ENCODE data around the gene FILIP1.

Gene FILIP1

GRCh38 chr6:75326557-75327258, 166.9 kb downstream of the FILIP1 start:
- Histone ChIP-seq H4K20me1 (ENCODE audit: insufficient read depth, low read length) (no peaks in the 10 kb centered on the region), H3K4me1 (ENCODE audit: insufficient read depth, low read length) (no peaks in the 10 kb centered on the region), H3K27ac (ENCODE audit: low read length) (no peak overlapping the region), H3K9ac (ENCODE audit: low read depth, low read length) (no peak overlapping the region), H3K4me3 (ENCODE audit: low read depth in 1 of 2, low read length in 2 of 2) (no peak overlapping the region), H3K9me3 (ENCODE audit: insufficient read depth, low read length, severe bottlenecking) (no peaks in the 10 kb centered on the region), H3K36me3 (ENCODE audit: insufficient read depth, low read length) (no peaks in the 10 kb centered on the region), H3K79me2 (ENCODE audit: insufficient read depth, low read length) (no peaks in the 10 kb centered on the region), H3K27me3 (ENCODE audit: insufficient read depth, low read length, poor library complexity) (peaks cover 2% of the 10 kb centered on the region), H2AFZ (ENCODE audit: low read depth, low read length) (no peak overlapping the region), H3K4me2 (ENCODE audit: insufficient read depth, low read length) (no peak overlapping the region)
- TF ChIP-seq, protein P1, sequence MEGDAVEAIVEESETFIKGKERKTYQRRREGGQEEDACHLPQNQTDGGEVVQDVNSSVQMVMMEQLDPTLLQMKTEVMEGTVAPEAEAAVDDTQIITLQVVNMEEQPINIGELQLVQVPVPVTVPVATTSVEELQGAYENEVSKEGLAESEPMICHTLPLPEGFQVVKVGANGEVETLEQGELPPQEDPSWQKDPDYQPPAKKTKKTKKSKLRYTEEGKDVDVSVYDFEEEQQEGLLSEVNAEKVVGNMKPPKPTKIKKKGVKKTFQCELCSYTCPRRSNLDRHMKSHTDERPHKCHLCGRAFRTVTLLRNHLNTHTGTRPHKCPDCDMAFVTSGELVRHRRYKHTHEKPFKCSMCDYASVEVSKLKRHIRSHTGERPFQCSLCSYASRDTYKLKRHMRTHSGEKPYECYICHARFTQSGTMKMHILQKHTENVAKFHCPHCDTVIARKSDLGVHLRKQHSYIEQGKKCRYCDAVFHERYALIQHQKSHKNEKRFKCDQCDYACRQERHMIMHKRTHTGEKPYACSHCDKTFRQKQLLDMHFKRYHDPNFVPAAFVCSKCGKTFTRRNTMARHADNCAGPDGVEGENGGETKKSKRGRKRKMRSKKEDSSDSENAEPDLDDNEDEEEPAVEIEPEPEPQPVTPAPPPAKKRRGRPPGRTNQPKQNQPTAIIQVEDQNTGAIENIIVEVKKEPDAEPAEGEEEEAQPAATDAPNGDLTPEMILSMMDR (IDR thresholded peaks at IDR 0.05; ENCODE audit: borderline replicate concordance, extremely low read depth, low read length, poor library complexity, severe bottlenecking), result no peak
- TF ChIP-seq EZH2 (IDR thresholded peaks at IDR 0.05; ENCODE audit: borderline replicate concordance, low read depth, low read length, severe bottlenecking), result no peak
- ATAC-seq (ENCODE audit: insufficient read depth, low read depth) (no peak), DNase-seq (no peak)

DNA sequence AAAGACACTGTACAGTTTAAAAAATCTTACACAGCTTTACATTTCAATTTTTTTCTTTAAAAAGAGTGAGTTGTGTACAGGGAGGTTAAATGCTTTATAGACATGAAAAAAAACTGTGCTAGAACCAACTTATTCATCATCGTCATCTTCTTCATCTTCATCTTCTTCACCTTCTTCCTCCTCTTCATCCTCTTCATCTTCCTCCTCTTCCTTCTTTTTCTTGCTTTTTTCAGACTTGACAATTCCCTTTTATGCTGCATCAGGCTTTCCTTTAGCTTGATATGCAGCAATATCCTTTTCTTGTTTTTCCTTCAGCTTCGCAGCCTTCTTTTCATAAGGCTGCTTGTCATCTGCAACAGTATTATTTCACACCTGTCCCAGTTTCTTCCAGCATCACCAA, 174.7 kb downstream of the FILIP1 start:
- ATAC-seq (ENCODE audit: insufficient read depth, low read depth) (no peak), DNase-seq (no peak)
- no peak overlapping the region for H3K4me2 ChIP-seq (ENCODE audit: insufficient read depth, low read length)
- H3K9me3 ChIP-seq (ENCODE audit: insufficient read depth, low read length, severe bottlenecking), result no peaks in the 10 kb centered on the region
- peaks cover 6% of the 10 kb centered on the region for H3K27me3 ChIP-seq (ENCODE audit: insufficient read depth, low read length, poor library complexity)
- no peaks in the 10 kb centered on the region for H3K79me2 ChIP-seq (ENCODE audit: insufficient read depth, low read length)
- no peak overlapping the region for H3K4me3 ChIP-seq (ENCODE audit: low read depth in 1 of 2, low read length in 2 of 2)
- H3K4me1 ChIP-seq (ENCODE audit: insufficient read depth, low read length), result no peaks in the 10 kb centered on the region
- no peaks in the 10 kb centered on the region for H4K20me1 ChIP-seq (ENCODE audit: insufficient read depth, low read length)
- TF ChIP-seq EZH2 (IDR thresholded peaks at IDR 0.05; ENCODE audit: borderline replicate concordance, low read depth, low read length, severe bottlenecking), result no peak
- H3K36me3 ChIP-seq (ENCODE audit: insufficient read depth, low read length), result no peaks in the 10 kb centered on the region
- H3K27ac ChIP-seq (ENCODE audit: low read length), result no peak overlapping the region
- H2AFZ ChIP-seq (ENCODE audit: low read depth, low read length), result no peak overlapping the region
- H3K9ac ChIP-seq (ENCODE audit: low read depth, low read length), result no peak overlapping the region

GRCh38 chr6:75317503-75318206, 175.9 kb downstream of the FILIP1 start:
- Histone ChIP-seq H3K27ac (ENCODE audit: low read length) (no peak overlapping the region), H3K9ac (ENCODE audit: low read depth, low read length) (no peak overlapping the region), H3K9me3 (ENCODE audit: insufficient read depth, low read length, severe bottlenecking) (no peaks in the 10 kb centered on the region), H2AFZ (ENCODE audit: low read depth, low read length) (no peak overlapping the region), H3K27me3 (ENCODE audit: insufficient read depth, low read length, poor library complexity) (peaks cover 9% of the 10 kb centered on the region), H3K79me2 (ENCODE audit: insufficient read depth, low read length) (no peaks in the 10 kb centered on the region), H4K20me1 (ENCODE audit: insufficient read depth, low read length) (no peaks in the 10 kb centered on the region), H3K36me3 (ENCODE audit: insufficient read depth, low read length) (no peaks in the 10 kb centered on the region), H3K4me1 (ENCODE audit: insufficient read depth, low read length) (no peaks in the 10 kb centered on the region), H3K4me2 (ENCODE audit: insufficient read depth, low read length) (no peak overlapping the region), H3K4me3 (ENCODE audit: low read depth in 1 of 2, low read length in 2 of 2) (no peak overlapping the region)
- DNase-seq (no peak), ATAC-seq (ENCODE audit: insufficient read depth, low read depth) (no peak)
- TF ChIP-seq EZH2 (IDR thresholded peaks at IDR 0.05; ENCODE audit: borderline replicate concordance, low read depth, low read length, severe bottlenecking), result no peak

- DNase-seq (no peak), ATAC-seq (ENCODE audit: insufficient read depth, low read depth) (no peak)
- no peak for TF ChIP-seq EZH2 (IDR thresholded peaks at IDR 0.05; ENCODE audit: borderline replicate concordance, low read depth, low read length, severe bottlenecking)
- TF ChIP-seq, protein P1 (IDR thresholded peaks at IDR 0.05; ENCODE audit: borderline replicate concordance, extremely low read depth, low read length, poor library complexity, severe bottlenecking), result no peak
- Histone ChIP-seq H2AFZ (ENCODE audit: low read depth, low read length) (no peak overlapping the region), H3K36me3 (ENCODE audit: insufficient read depth, low read length) (no peaks in the 10 kb centered on the region), H3K4me3 (ENCODE audit: low read depth in 1 of 2, low read length in 2 of 2) (no peak overlapping the region), H3K79me2 (ENCODE audit: insufficient read depth, low read length) (no peaks in the 10 kb centered on the region), H3K4me1 (ENCODE audit: insufficient read depth, low read length) (no peaks in the 10 kb centered on the region), H3K4me2 (ENCODE audit: insufficient read depth, low read length) (no peak overlapping the region), H4K20me1 (ENCODE audit: insufficient read depth, low read length) (no peaks in the 10 kb centered on the region), H3K27ac (ENCODE audit: low read length) (no peak overlapping the region), H3K27me3 (ENCODE audit: insufficient read depth, low read length, poor library complexity) (peaks cover 9% of the 10 kb centered on the region), H3K9ac (ENCODE audit: low read depth, low read length) (no peak overlapping the region), H3K9me3 (ENCODE audit: insufficient read depth, low read length, severe bottlenecking) (no peaks in the 10 kb centered on the region)
Measured at GRCh38 chr6:75315978-75316377, 177.6 kb downstream of the FILIP1 start.

Measured in DND-41 (cell line).